Measurements from ENCODE around the gene DCTN2. TPM values are rescaled to one million over a fixed set of nuclear protein-coding genes. Genes with fewer than 3 reads are reported as not detected.

The DCTN2 gene
- total RNA-seq, 1 donor from 2014 or later: 101 TPM

DNA sequence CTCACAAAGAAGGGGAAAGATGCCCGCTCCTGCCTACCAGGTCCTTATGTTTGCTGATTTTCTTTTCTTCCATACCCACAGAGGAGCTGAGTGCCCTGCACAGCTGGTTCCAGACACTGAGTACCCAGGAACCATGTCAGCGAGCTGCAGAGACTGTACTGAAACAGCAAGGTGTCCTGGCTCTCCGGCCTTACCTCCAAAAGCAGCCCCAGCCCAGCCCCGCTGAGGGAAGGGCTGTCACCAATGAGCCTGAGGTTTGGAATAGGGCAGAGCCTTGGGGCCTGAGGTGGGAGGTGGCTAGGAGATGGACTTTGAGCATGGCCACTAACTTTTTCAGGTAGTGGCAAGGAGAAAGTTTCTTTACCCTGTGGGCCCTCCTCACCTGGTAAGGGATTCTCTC lies 56.9 kb downstream of the DCTN2 start:
- no peaks in the 10 kb centered on the region for H3K27me3 Mint-ChIP-seq (ENCODE audit: low read depth)
- intact Hi-C loops (cut with micrococcal nuclease): no loop called here
- H3K27ac Mint-ChIP-seq: no peak overlapping the region
- H3K4me3 Mint-ChIP-seq (ENCODE audit: low read depth): no peak overlapping the region
- DNase-seq (ENCODE audit: low spot score): no peak
- H3K9me3 Mint-ChIP-seq: no peaks in the 10 kb centered on the region
- peaks cover 57% of the 10 kb centered on the region for H3K36me3 Mint-ChIP-seq (ENCODE audit: low read depth)
- H3K4me1 Mint-ChIP-seq (ENCODE audit: low read depth): peaks cover 18% of the 10 kb centered on the region

DNA sequence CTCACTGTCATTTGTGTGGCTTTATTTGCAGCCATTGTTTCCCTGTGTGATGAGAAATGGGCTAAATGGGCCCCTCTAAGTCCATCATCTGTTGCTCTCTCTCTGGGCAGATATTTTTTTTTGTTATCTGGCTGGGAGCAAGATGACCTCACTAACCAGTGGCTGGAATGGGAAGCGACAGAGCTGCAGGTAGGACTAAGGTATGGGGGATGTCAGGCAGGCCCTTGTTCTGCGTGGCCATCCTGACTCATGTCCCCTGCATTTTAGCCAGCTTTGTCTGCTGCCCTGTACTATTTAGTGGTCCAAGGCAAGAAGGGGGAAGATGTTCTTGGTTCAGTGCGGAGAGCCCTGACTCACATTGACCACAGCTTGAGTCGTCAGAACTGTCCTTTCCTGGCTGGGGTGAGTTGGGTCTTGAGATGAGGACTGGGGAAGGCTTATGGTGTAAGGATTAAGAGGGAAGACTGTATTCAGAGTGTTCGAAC lies 57.8 kb downstream of the DCTN2 start:
- intact Hi-C loops (cut with micrococcal nuclease): loop anchor here (5.0 kb wide), 1 partner anchor 253 kb away; no protein-coding TSS in a partner anchor
- Mint-ChIP-seq H3K36me3 (ENCODE audit: low read depth) (peaks cover 52% of the 10 kb centered on the region), H3K4me1 (ENCODE audit: low read depth) (peaks cover 18% of the 10 kb centered on the region), H3K4me3 (ENCODE audit: low read depth) (peak overlapping the region; percentile 99), H3K9me3 (no peaks in the 10 kb centered on the region), H3K27ac (peak overlapping the region; percentile 95), H3K27me3 (ENCODE audit: low read depth) (no peaks in the 10 kb centered on the region)
- no peak for DNase-seq (ENCODE audit: low spot score)

DNA sequence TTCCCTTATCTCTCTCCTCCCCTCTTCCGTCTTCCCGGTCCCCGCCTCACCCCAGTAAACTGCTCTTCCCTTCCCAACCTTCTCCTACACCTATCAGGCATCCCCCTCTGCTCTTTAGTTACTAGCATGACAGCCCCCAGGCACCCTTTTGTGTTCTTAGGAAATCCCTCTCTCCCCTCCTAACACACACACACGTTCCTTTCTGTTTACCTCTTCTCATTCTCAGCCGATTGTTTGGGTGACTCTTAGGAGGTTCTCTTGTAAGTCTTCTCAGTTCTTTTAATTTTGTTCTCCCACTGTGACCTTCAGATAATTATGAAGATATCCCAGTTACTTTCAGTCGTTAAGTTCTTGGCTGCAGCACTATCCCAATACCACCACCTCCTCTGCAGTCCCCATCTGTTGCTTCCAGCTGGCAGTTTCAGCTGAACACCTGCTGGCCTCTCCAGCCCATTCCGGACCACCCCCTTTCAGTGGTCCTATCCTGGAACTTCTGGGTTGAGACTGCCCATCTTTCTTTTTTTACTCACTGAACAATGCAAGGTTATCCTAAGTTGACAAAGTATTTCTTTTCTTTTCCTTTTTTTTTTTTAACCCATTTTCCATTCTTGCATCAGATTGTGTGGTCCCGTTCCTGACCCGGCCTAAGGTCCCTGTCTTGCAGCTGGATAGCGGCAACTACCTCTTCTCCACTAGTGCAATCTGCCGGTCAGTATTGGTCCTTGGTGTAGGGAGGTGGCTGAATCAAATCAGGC lies 58.4 kb downstream of the DCTN2 start:
- Mint-ChIP-seq H3K36me3 (ENCODE audit: low read depth) (peaks cover 52% of the 10 kb centered on the region), H3K4me3 (ENCODE audit: low read depth) (peak overlapping the region; percentile 99), H3K27me3 (ENCODE audit: low read depth) (no peaks in the 10 kb centered on the region), H3K27ac (peak overlapping the region; percentile 95), H3K9me3 (no peaks in the 10 kb centered on the region), H3K4me1 (ENCODE audit: low read depth) (peaks cover 18% of the 10 kb centered on the region)
- DNase-seq (ENCODE audit: low spot score): no peak
- intact Hi-C loops (cut with micrococcal nuclease): loop anchor here (1.0 to 5.0 kb wide), 2 partner anchors 32 to 254 kb away; partner anchors contain the start of gene DDIT3

DNA sequence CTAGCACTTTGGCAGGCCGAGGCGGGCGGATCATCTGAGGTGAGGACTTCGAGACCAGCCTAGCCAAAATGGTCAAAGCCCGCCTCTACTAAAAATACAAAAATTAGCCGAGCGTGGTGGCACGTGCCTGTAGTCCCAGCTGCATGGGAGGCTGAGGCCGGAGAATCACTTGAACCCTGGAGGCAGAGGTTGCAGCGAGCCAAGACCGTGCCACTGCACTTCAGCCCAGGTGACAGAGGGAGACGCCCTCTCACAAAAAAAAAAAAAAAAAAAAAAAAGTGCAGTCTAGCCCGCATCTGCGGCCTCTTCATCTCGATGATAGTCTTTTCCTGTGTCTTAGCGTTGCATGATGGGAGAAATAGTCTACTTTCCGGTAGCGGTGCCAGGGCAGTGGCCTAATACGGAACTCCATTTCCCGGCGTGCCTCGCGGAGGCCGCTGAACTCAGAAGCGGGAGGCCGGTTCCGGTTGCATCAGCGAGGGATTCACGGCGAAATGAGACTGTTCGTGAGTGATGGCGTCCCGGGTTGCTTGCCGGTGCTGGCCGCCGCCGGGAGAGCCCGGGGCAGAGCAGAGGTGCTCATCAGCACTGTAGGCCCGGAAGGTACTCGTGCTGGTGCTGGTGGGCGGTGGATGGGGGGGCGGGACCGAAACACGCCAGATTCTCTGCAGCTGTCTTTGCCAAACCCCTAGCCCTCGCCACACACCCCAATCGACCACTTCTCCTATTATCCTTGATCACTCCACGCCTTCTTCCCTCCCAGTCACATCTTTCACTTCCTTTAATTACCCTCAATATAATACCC lies 59.2 kb downstream of the DCTN2 start, which contains the start of gene MARS1:
TSS of gene MARS1 (plus strand) at position 472 of the 805 bp plus-strand sequence. CDS start at position 495, 23 bp downstream.
- Mint-ChIP-seq H3K4me3 (ENCODE audit: low read depth) (peak within 1 kb of the TSS; percentile 99), H3K9me3 (no peaks in the 10 kb centered on the region), H3K36me3 (ENCODE audit: low read depth) (peaks cover 49% of the 10 kb centered on the region), H3K4me1 (ENCODE audit: low read depth) (peaks cover 25% of the 10 kb centered on the region), H3K27ac (peak within 1 kb of the TSS; percentile 95), H3K27me3 (ENCODE audit: low read depth) (no peaks in the 10 kb centered on the region)
- intact Hi-C loops (cut with micrococcal nuclease): loop anchor here (1.0 to 5.0 kb wide), 4 partner anchors 8 to 255 kb away; partner anchors contain the start of genes ARHGAP9, DCTN2 and DDIT3
- peak; percentile 92 for DNase-seq (ENCODE audit: low spot score)

DNA sequence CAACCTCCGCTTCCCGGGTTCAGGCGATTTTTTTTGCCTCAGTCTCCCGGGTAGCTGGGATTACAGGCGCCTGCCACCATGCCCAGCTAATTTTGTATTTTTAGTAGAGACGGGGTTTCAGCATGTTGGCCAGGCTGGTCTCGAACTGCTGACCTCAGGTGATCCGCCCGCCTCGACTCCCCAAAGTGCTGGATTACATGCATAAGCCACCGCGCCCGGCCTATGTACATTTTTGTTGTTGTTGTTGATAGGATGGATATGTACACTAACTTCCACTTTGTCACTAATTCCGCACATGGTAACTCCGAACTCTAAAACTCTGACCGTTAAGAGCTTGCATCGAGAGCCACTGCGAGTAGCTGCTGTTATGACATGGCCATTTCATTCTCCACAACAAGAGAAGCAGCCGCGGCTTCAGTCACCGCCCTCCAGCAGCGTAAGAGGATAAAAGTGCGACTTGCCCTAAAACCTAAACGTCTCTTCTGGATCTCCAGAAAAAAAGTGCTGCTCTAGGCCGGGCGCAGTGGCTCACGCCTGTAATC lies 59.9 kb downstream of the DCTN2 start:
- H3K4me1 Mint-ChIP-seq (ENCODE audit: low read depth): peaks cover 25% of the 10 kb centered on the region

DNA sequence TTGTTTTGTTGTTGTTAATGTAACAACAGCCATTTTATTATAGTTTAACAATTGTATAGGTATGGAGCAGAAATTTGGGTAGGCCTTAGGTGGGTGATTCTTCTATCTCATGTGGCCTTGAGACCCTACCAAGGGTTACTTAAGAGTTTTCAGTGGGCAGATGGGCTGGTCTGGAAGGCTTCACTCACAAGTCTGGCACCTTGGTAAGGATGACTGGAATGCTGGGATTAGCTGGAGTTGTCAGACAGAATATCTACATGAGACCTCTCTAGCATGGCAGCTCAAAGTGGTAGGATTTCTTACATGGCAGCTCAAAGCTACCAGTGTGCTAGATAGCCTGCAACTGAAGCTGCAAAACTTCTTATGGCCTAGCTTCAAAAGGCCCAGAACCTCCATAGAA lies 61.3 kb downstream of the DCTN2 start:
- H3K4me1 Mint-ChIP-seq (ENCODE audit: low read depth): peaks cover 24% of the 10 kb centered on the region
- H3K4me3 Mint-ChIP-seq (ENCODE audit: low read depth): no peak overlapping the region
- H3K36me3 Mint-ChIP-seq (ENCODE audit: low read depth): peaks cover 32% of the 10 kb centered on the region
- no peaks in the 10 kb centered on the region for H3K9me3 Mint-ChIP-seq
- intact Hi-C loops (cut with micrococcal nuclease): loop anchor here (2.0 to 5.0 kb wide), 2 partner anchors 61 to 257 kb away; partner anchors contain the start of gene DCTN2
- DNase-seq (ENCODE audit: low spot score): no peak
- no peak overlapping the region for H3K27ac Mint-ChIP-seq
- no peaks in the 10 kb centered on the region for H3K27me3 Mint-ChIP-seq (ENCODE audit: low read depth)

More for the DNA sequence above, 59.9 kb downstream of the DCTN2 start:
- DNase-seq (ENCODE audit: low spot score): no peak
- Mint-ChIP-seq H3K36me3 (ENCODE audit: low read depth) (peaks cover 44% of the 10 kb centered on the region), H3K27ac (no peak overlapping the region), H3K9me3 (no peaks in the 10 kb centered on the region), H3K27me3 (ENCODE audit: low read depth) (no peaks in the 10 kb centered on the region), H3K4me3 (ENCODE audit: low read depth) (no peak overlapping the region)
- intact Hi-C loops (cut with micrococcal nuclease): loop anchor here (1.0 to 5.0 kb wide), 3 partner anchors 8 to 255 kb away; partner anchors contain the start of genes ARHGAP9 and DCTN2

DNA sequence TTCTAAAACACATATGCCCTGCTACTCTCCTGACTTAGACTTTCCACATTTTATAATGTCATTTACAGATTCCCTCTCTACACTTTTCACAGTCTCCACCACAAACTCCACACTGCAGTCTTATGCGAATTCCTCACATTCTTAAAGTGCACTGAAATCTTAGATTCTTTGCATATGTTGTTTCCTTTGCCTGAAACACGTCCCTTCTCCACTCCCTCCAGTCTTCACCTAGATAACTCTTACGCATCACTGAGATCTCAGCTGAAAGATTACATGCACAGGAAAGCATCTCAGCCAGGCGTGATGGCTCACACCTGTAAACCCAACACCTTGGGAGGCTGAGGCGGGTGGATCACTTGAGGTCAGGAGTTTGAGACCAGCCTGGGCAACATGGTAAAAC lies 63.5 kb downstream of the DCTN2 start:
- no peaks in the 10 kb centered on the region for H3K9me3 Mint-ChIP-seq
- H3K4me1 Mint-ChIP-seq (ENCODE audit: low read depth): peaks cover 34% of the 10 kb centered on the region
- H3K4me3 Mint-ChIP-seq (ENCODE audit: low read depth): no peak overlapping the region
- no peaks in the 10 kb centered on the region for H3K27me3 Mint-ChIP-seq (ENCODE audit: low read depth)
- H3K27ac Mint-ChIP-seq: no peak overlapping the region
- peaks cover 20% of the 10 kb centered on the region for H3K36me3 Mint-ChIP-seq (ENCODE audit: low read depth)
- intact Hi-C loops (cut with micrococcal nuclease): no loop called here
- no peak for DNase-seq (ENCODE audit: low spot score)

DNA sequence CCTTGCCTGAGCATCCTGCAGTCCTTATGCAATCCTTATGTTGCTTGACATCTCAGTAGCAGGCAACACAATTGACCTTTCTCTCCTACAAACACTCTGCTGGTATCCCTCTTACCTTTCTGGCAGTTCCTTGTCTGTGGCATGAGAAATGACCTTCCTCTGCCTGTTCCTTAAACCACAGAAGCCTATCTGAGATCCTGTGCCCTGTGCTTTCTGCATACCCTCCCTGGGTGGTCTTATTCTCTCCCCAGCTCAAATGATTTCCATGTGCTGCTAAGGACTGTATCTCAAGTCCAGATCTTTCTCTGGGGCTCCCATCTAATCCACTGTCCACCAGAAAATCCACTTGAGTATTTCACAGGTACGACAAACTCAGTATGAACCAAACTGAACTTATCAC lies 65.3 kb downstream of the DCTN2 start:
- intact Hi-C loops (cut with micrococcal nuclease): no loop called here
- peak overlapping the region; percentile 80 for H3K27ac Mint-ChIP-seq
- no peak overlapping the region for H3K4me3 Mint-ChIP-seq (ENCODE audit: low read depth)
- H3K4me1 Mint-ChIP-seq (ENCODE audit: low read depth): peaks cover 37% of the 10 kb centered on the region
- no peaks in the 10 kb centered on the region for H3K9me3 Mint-ChIP-seq
- no peaks in the 10 kb centered on the region for H3K27me3 Mint-ChIP-seq (ENCODE audit: low read depth)
- no peak for DNase-seq (ENCODE audit: low spot score)
- H3K36me3 Mint-ChIP-seq (ENCODE audit: low read depth): peaks cover 23% of the 10 kb centered on the region

Other genes with a start within 250 kb of the DCTN2 start
- gene R3HDM2, start 116.1 kb downstream of the DCTN2 start, total RNA-seq: 44.9 and 46.9 TPM in 2 replicates
- 0.14 TPM in 2 replicates for gene INHBC, start 112.4 kb downstream of the DCTN2 start, total RNA-seq
- 0.25 and 0.39 TPM in 2 replicates for gene INHBE, start 91.9 kb downstream of the DCTN2 start, total RNA-seq
- 1.3 and 1.5 TPM in 2 replicates for gene GLI1, start 87.4 kb downstream of the DCTN2 start, total RNA-seq
- gene ARHGAP9, start 67.3 kb downstream of the DCTN2 start, total RNA-seq: 105 and 106 TPM in 2 replicates
- gene MARS1, start 59.1 kb downstream of the DCTN2 start, total RNA-seq: 249 and 257 TPM in 2 replicates
- gene DDIT3, start 26.7 kb downstream of the DCTN2 start, total RNA-seq: 10.9 and 11.4 TPM in 2 replicates
- 62.4 and 67.9 TPM in 2 replicates for gene MBD6, start 24.4 kb downstream of the DCTN2 start, total RNA-seq
- 3.0 and 3.4 TPM in 2 replicates for gene KIF5A, start 2.9 kb upstream of the DCTN2 start, total RNA-seq
- 23.2 and 24.6 TPM in 2 replicates for gene PIP4K2C, start 44.0 kb upstream of the DCTN2 start, total RNA-seq
- gene DTX3, start 57.6 kb upstream of the DCTN2 start, total RNA-seq: 17.7 and 21.7 TPM in 2 replicates
- gene ARHGEF25, start 64.2 kb upstream of the DCTN2 start, total RNA-seq: 1.9 and 2.3 TPM in 2 replicates
- 10.8 and 11.3 TPM in 2 replicates for gene B4GALNT1, start 86.0 kb upstream of the DCTN2 start, total RNA-seq
- gene OS9, start 146.9 kb upstream of the DCTN2 start, total RNA-seq: 97.4 and 99.1 TPM in 2 replicates
- gene AGAP2, start 191.6 kb upstream of the DCTN2 start, total RNA-seq: 28.9 and 29.0 TPM in 2 replicates
- 23.9 and 27.0 TPM in 2 replicates for gene TSPAN31, start 197.8 kb upstream of the DCTN2 start, total RNA-seq
- 180 and 201 TPM in 2 replicates for gene CDK4, start 205.1 kb upstream of the DCTN2 start, total RNA-seq
- 24.7 and 26.2 TPM in 2 replicates for gene MARCHF9, start 207.9 kb upstream of the DCTN2 start, total RNA-seq
- 11.3 and 13.0 TPM in 2 replicates for gene CYP27B1, start 219.9 kb upstream of the DCTN2 start, total RNA-seq
- 61.2 and 64.5 TPM in 2 replicates for gene METTL1, start 224.9 kb upstream of the DCTN2 start, total RNA-seq
- 5.1 and 5.8 TPM in 2 replicates for gene EEF1AKMT3, start 225.4 kb upstream of the DCTN2 start, total RNA-seq
- gene TSFM, start 235.6 kb upstream of the DCTN2 start, total RNA-seq: 44.9 and 52.7 TPM in 2 replicates

Measured in activated T-helper 2 cell treated with anti-CD3 and anti-CD28 coated beads, Interferon-gamma antibody, Interleukin-2, Interleukin-4, amounts not matched to agents 10 μg/mL and 5 μg/mL and 100 μg/mL, durations not matched to agents 14 hours and 24 hours and 36 hours (primary cell).